GM23248 (cell line): ENCODE results near the gene RPRD2. TPM values are rescaled to one million over a fixed set of nuclear protein-coding genes. Genes with fewer than 3 reads are reported as not detected.
A peak's percentile ranks its signal among the peaks of the same experiment; 100 is the strongest.

Source experiments
- DNase-seq: peaks from one replicate; pipeline ENCODE4 v3.0.0-alpha.2; 2015
- H2AFZ ChIP-seq: fragments of 200-600 bp; sonication (generic); 2 replicates; pipeline ENCODE4 v1.6.1; 2016; ENCODE audit warnings: antibody characterized with exemption
- H3F3A ChIP-seq: fragments of 200-600 bp; sonication (generic); 2 replicates; pipeline ENCODE4 v1.6.1; 2016; ENCODE audit warnings: mild to moderate bottlenecking, antibody characterized with exemption, mixed run types; ENCODE audit not compliant: insufficient read depth
- H3K27ac ChIP-seq: fragments of 200-600 bp; sonication (generic); 2 replicates; pipeline ENCODE4 v1.5.1; 2016; ENCODE audit warnings: mild to moderate bottlenecking
- H3K27me3 ChIP-seq: fragments of 200-600 bp; sonication (generic); replicated peaks from 2 replicates; pipeline ENCODE4 v1.6.1; 2016; ENCODE audit warnings: mild to moderate bottlenecking; ENCODE audit not compliant: insufficient read depth
- H3K36me3 ChIP-seq: fragments of 200-600 bp; sonication (generic); 2 replicates; pipeline ENCODE4 v1.6.1; 2016; ENCODE audit warnings: low read depth, mild to moderate bottlenecking
- H3K4me1 ChIP-seq: fragments of 200-600 bp; sonication (generic); 2 replicates; pipeline ENCODE4 v1.6.1; 2016; ENCODE audit warnings: mild to moderate bottlenecking; ENCODE audit not compliant: insufficient read depth
- H3K4me2 ChIP-seq: fragments of 200-600 bp; sonication (generic); one replicate; pipeline ENCODE4 v1.6.1; 2016; ENCODE audit warnings: mild to moderate bottlenecking; ENCODE audit not compliant: unreplicated experiment
- H3K4me3 ChIP-seq: fragments of 200-600 bp; sonication (generic); 2 replicates; pipeline ENCODE4 v1.5.1; 2016; ENCODE audit warnings: mild to moderate bottlenecking
- H3K79me2 ChIP-seq: fragments of 200-600 bp; sonication (generic); 2 replicates; pipeline ENCODE4 v1.6.1; 2016; ENCODE audit warnings: mild to moderate bottlenecking; ENCODE audit not compliant: insufficient read depth
- H3K9ac ChIP-seq: fragments of 200-600 bp; sonication (generic); 2 replicates; pipeline ENCODE4 v1.6.1; 2016; ENCODE audit warnings: mild to moderate bottlenecking
- H3K9me2 ChIP-seq: fragments of 200-600 bp; sonication (generic); 2 replicates; pipeline ENCODE4 v1.6.1; 2016; ENCODE audit warnings: mixed run types, mild to moderate bottlenecking, moderate library complexity; ENCODE audit not compliant: insufficient read depth
- H3K9me3 ChIP-seq: fragments of 200-600 bp; sonication (generic); one replicate; pipeline ENCODE4 v1.6.1; 2017; ENCODE audit warnings: low read depth
- H4K20me1 ChIP-seq: fragments of 200-600 bp; sonication (generic); 2 replicates; pipeline ENCODE4 v1.6.0; 2016; ENCODE audit not compliant: insufficient read depth
- EZH2 ChIP-seq: fragments of 200-600 bp; sonication (generic); IDR thresholded peaks from 2 replicates; pipeline ENCODE4 v1.6.1; 2018; ENCODE audit warnings: antibody characterized with exemption, mild to moderate bottlenecking; ENCODE audit not compliant: insufficient read depth, poor library complexity, severe bottlenecking
- EZH2phosphoT487 ChIP-seq: fragments of 200-600 bp; sonication (generic); IDR thresholded peaks from 2 replicates; pipeline ENCODE4 v1.6.1; 2018; ENCODE audit warnings: antibody characterized with exemption, moderate library complexity, mild to moderate bottlenecking, low read depth; ENCODE audit not compliant: insufficient read depth
- WGBS, 2 experiments: methylation state at CpG; one replicate each; pipeline ENCODE4 v1.1.6; 2015 to 2017; ENCODE audit warnings: low lambda C conversion rate in 2 of 2, low coverage in 1 of 2; ENCODE audit errors: missing lambda C conversion rate in 2 of 2; 5-methylcytosine and 5-hydroxymethylcytosine counted together
- in situ Hi-C: fragments of 300-500 bp; cut with MboI; formaldehyde crosslinking; loops from 2 replicates; pipeline ENCODE4 v1.15.0; 2020
- polyA plus RNA-seq: library from polyadenylated mRNA; unstranded; fragments of >200 nt; fragmentation: Nextera tagmentation; extraction: Ambion mirVana; gene quantifications from 2 replicates; pipeline ENCODE4 v1.2.1, GENCODE V29; 2016
- total RNA-seq: library from RNA; depleted of rRNA; stranded (reverse); fragments of >200 nt; shearing (Covaris generic); gene quantifications from 2 replicates; pipeline ENCODE4 v1.2.3, GENCODE V29; 2014

RPRD2 gene
- total and polyA plus RNA-seq, 2 experiments from 2014 or later, result 7.8 to 16.5 TPM

DNA sequence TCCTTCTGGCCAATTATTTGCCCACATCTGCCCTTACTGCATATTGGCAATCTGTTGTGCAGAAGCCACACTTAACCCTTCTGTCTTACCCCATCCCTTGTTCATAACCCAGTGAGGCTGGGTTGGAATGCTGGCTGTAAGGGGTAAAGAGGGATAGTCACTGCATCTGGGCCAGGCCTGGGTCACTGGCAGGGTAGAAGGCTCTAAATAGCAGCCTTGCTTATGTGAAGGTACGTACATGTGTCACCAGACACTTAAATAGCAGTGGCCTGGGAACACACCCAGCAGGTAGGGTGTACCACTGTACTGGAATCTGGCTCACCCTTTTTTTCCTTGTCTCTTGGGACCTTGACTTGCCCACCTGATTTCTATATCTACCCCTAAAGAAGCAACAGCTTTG is 113.4 kb downstream of the RPRD2 start:
- Histone ChIP-seq H3K79me2 (no peaks in the 10 kb centered on the region), H3K27me3 (no peaks in the 10 kb centered on the region), H3K9me3 (no peaks in the 10 kb centered on the region), H3K4me1 (no peaks in the 10 kb centered on the region), H3F3A (peaks cover 6% of the 10 kb centered on the region; the same call in 1 of the 2 replicates), H4K20me1 (no peaks in the 10 kb centered on the region), H2AFZ (no peak overlapping the region), H3K4me3 (no peak overlapping the region), H3K9ac (no peak overlapping the region), H3K36me3 (peaks cover 5% of the 10 kb centered on the region; the same call in 1 of the 2 replicates), H3K4me2 (no peak overlapping the region), H3K27ac (no peak overlapping the region), H3K9me2 (no peaks in the 10 kb centered on the region)
- no peak for DNase-seq
- 45 to 72% methylated on average over 1 of the region's 1 CpG for WGBS, 2 experiments
- in situ Hi-C loops, result no loop called here
- TF ChIP-seq EZH2phosphoT487 (no peak), EZH2 (no peak)

DNA sequence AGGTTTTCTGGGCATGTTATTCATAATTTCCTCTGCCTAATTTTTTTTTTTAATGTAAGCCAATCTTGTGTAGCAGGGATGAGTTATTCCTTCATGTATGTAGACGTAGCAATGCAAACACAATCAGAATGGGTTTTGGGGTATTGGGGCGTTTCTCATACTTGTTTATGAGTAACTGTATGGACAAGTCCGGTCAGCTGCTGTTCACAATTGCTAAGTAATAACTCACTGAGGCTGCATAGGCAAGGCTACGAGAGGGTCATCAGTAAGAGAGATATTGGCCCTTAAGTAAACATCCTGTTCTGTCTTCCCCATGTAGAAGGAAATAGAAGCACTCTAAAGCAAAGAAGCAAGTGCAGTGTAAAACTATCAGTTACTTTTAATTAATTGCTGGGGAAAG is 113.8 kb downstream of the RPRD2 start:
- DNase-seq, result peak; percentile 18
- H3K9me2 ChIP-seq, result no peaks in the 10 kb centered on the region
- no peaks in the 10 kb centered on the region for H3K79me2 ChIP-seq
- TF ChIP-seq EZH2 (no peak), EZH2phosphoT487 (no peak)
- no peaks in the 10 kb centered on the region for H4K20me1 ChIP-seq
- H3K27me3 ChIP-seq, result no peaks in the 10 kb centered on the region
- WGBS, 2 experiments, result 63 to 71% methylated on average over 4 of the region's 4 CpGs
- no peaks in the 10 kb centered on the region for H3K4me1 ChIP-seq
- no peak overlapping the region for H3K27ac ChIP-seq
- no peak overlapping the region for H3K4me3 ChIP-seq
- no peak overlapping the region for H3K9ac ChIP-seq
- H3K36me3 ChIP-seq, result peaks cover 5% of the 10 kb centered on the region; the same call in 1 of the 2 replicates
- H2AFZ ChIP-seq, result no peak overlapping the region
- H3K9me3 ChIP-seq, result no peaks in the 10 kb centered on the region
- H3F3A ChIP-seq, result peaks cover 6% of the 10 kb centered on the region; the same call in 1 of the 2 replicates
- no peak overlapping the region for H3K4me2 ChIP-seq
- in situ Hi-C loops, result no loop called here

DNA sequence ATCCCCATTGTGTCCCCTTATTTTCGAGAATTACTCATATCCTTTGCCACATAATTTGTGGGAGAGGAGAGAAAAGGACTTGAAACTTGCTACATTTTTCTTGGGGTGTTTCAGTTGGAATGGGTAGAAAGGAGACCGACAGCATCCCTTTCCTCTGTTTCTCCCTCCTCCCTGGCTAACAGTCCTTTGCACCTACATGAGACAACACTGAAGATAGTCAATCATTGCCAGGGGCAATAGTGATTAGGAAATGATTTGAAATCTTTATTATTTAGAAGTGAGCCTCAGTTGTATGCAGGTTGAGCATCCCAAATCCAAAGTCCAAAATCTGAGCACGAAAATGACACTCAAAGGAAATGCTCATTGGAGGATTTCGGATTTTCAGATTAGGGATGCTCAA is 115.4 kb downstream of the RPRD2 start:
- H3K9me3 ChIP-seq, result no peaks in the 10 kb centered on the region
- TF ChIP-seq EZH2 (no peak), EZH2phosphoT487 (no peak)
- H3K27me3 ChIP-seq, result no peaks in the 10 kb centered on the region
- H3F3A ChIP-seq, result peaks cover 6% of the 10 kb centered on the region; the same call in 1 of the 2 replicates
- H3K27ac ChIP-seq, result no peak overlapping the region
- in situ Hi-C loops, result no loop called here
- H3K4me2 ChIP-seq, result no peak overlapping the region
- WGBS, 2 experiments, result 92% methylated on average over 4 of the region's 4 CpGs
- DNase-seq, result no peak
- no peaks in the 10 kb centered on the region for H3K4me1 ChIP-seq
- no peak overlapping the region for H3K4me3 ChIP-seq
- H3K36me3 ChIP-seq, result no peaks in the 10 kb centered on the region
- no peak overlapping the region for H2AFZ ChIP-seq
- no peak overlapping the region for H3K9ac ChIP-seq
- H4K20me1 ChIP-seq, result no peaks in the 10 kb centered on the region
- no peaks in the 10 kb centered on the region for H3K79me2 ChIP-seq
- no peaks in the 10 kb centered on the region for H3K9me2 ChIP-seq

DNA sequence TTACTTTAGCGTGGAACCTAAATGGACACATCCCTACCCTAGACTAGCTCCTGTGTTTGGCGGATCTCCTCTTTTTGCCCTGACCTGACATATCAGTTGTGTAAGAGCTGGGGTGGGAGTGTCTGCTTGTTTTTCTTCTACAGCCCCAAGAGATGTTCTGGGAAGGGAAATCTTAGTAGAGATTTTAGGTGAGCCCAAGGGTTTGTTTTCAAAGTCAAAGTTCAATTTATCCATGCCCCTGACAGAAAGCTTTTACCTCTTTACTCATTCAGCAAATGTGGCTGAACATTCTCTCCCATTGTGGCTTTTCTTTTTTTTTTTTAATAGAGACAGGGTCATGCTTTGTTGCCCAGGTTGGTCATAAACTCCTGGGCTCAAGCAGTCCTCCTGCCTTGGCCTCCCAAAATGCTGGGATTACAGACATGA is 116.0 kb downstream of the RPRD2 start:
- Histone ChIP-seq H3K27me3 (no peaks in the 10 kb centered on the region), H3K79me2 (no peaks in the 10 kb centered on the region), H3F3A (peaks cover 11% of the 10 kb centered on the region), H4K20me1 (no peaks in the 10 kb centered on the region), H3K9ac (no peak overlapping the region), H3K9me2 (no peaks in the 10 kb centered on the region), H3K36me3 (no peaks in the 10 kb centered on the region), H3K27ac (no peak overlapping the region), H3K4me1 (peaks cover 5% of the 10 kb centered on the region), H3K4me2 (no peak overlapping the region), H2AFZ (no peak overlapping the region), H3K4me3 (no peak overlapping the region), H3K9me3 (no peaks in the 10 kb centered on the region)
- TF ChIP-seq EZH2 (no peak), EZH2phosphoT487 (no peak)
- WGBS, 2 experiments, result 95 to 96% methylated on average over 2 of the region's 2 CpGs
- no peak for DNase-seq
- in situ Hi-C loops, result no loop called here

DNA sequence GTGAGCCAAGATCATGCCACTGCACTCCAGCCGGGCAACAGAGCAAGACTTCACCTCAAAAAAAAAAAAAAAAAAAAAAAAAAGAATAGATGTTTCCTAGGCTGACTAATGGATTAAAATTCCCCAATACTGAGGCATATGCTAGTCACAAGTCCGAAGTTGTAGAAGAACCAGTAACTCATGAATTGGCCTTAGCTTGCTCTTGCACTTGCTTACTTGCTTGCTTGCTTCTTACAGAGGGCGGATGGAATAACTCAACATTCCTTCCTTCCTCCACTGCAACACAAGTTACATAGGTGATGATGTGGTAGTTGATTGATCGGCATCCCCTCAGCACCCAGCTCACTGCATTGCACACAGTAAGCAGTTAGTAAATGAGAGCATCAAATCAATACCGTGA is 120.5 kb downstream of the RPRD2 start:
- in situ Hi-C loops, result no loop called here
- Histone ChIP-seq H3F3A (peaks cover 11% of the 10 kb centered on the region), H3K27me3 (no peaks in the 10 kb centered on the region), H3K9me2 (no peaks in the 10 kb centered on the region), H3K79me2 (peaks cover 9% of the 10 kb centered on the region), H4K20me1 (no peaks in the 10 kb centered on the region), H2AFZ (peak overlapping the region; percentile 98), H3K9ac (0 out of 2 replicates have a peak overlapping the region, but pooled peaks have one; percentile 9), H3K27ac (peak overlapping the region; percentile 65), H3K9me3 (no peaks in the 10 kb centered on the region), H3K4me2 (peak overlapping the region; percentile 68), H3K36me3 (no peaks in the 10 kb centered on the region), H3K4me3 (no peak overlapping the region), H3K4me1 (peaks cover 19% of the 10 kb centered on the region)
- 47 to 54% methylated on average over 5 of the region's 5 CpGs for WGBS, 2 experiments
- TF ChIP-seq EZH2phosphoT487 (no peak), EZH2 (no peak)
- DNase-seq, result peak; percentile 87
